ENCODE data around the gene PSME3IP1.
"Not testable (repeated sequence)": the region's sequence is repeated elsewhere in the genome, so short reads cannot be mapped to it uniquely, and the experiment has no call there.

The PSME3IP1 gene

GRCh38 chr16:57110937-57111336 is 74.9 kb downstream of the PSME3IP1 start:
- no peak for TF ChIP-seq CTCF (conservative IDR thresholded peaks at IDR 0.05)
- no peak for TF ChIP-seq ZFX (IDR thresholded peaks at IDR 0.05)
- H3K27ac ChIP-seq, result no peak overlapping the region

- H3K27ac ChIP-seq, result not testable (repeated sequence)
These were observed 76.4 kb downstream of the PSME3IP1 start for GRCh38 chr16:57109259-57110105.

- no peak for TF ChIP-seq CTCF (conservative IDR thresholded peaks at IDR 0.05)
- TF ChIP-seq ZFX (IDR thresholded peaks at IDR 0.05), result no peak
- no peak overlapping the region for H3K27ac ChIP-seq
These were observed 77.4 kb downstream of the PSME3IP1 start for GRCh38 chr16:57108432-57108831.

GRCh38 chr16:57107321-57107922 is 78.4 kb downstream of the PSME3IP1 start:
- no peak overlapping the region for H3K27ac ChIP-seq
- no peak for TF ChIP-seq ZFX (IDR thresholded peaks at IDR 0.05)
- no peak for TF ChIP-seq CTCF (conservative IDR thresholded peaks at IDR 0.05)

GRCh38 chr16:57106767-57107166 is 79.1 kb downstream of the PSME3IP1 start:
- H3K27ac ChIP-seq, result no peak overlapping the region
- no peak for TF ChIP-seq ZFX (IDR thresholded peaks at IDR 0.05)
- TF ChIP-seq CTCF (conservative IDR thresholded peaks at IDR 0.05), result no peak

- TF ChIP-seq CTCF (conservative IDR thresholded peaks at IDR 0.05) (no peak), ZFX (IDR thresholded peaks at IDR 0.05) (no peak)
- no peak overlapping the region for H3K27ac ChIP-seq
These were observed 80.7 kb downstream of the PSME3IP1 start for GRCh38 chr16:57105184-57105583.

GRCh38 chr16:57104706-57105105 is 81.1 kb downstream of the PSME3IP1 start:
- no peak overlapping the region for H3K27ac ChIP-seq
- no peak for TF ChIP-seq CTCF (conservative IDR thresholded peaks at IDR 0.05)
- no peak for TF ChIP-seq ZFX (IDR thresholded peaks at IDR 0.05)
